RWPE1 (cell line): ENCODE data around the gene DOCK3.

Experiments
- CTCF ChIA-PET: fragments of 350-600 bp; sonication (Branson Sonifier 250); formaldehyde crosslinking; extraction: SDS; loops from one replicate; lab custom pipeline; 2021; lab: Yijun Ruan, JAX
- POLR2A ChIA-PET: fragments of 400-600 bp; formaldehyde crosslinking; extraction: SDS; loops from one replicate; lab custom pipeline; 2020; ENCODE audit warnings: antibody characterized with exemption; ENCODE audit not compliant: low non-redundant PET; lab: Yijun Ruan, JAX
- DNase-seq: peaks from one replicate; pipeline ENCODE4 v3.0.0; 2012; ENCODE audit warnings: low spot score
- H3K27ac ChIP-seq: fragments of 450-650 bp; 2 replicates; pipeline ENCODE4 v1.5.1; 2017
- CTCF ChIP-seq: fragments of 450-650 bp; conservative IDR thresholded peaks from 2 replicates; pipeline ENCODE4 v1.5.1; 2017; ENCODE audit warnings: low read depth, mild to moderate bottlenecking

Gene DOCK3

GRCh38 chr3:50806031-50806430 lies 131.3 kb downstream of the DOCK3 start:
- CTCF ChIA-PET = no interaction called here
- POLR2A ChIA-PET = no interaction called here
- no peak overlapping the region for H3K27ac ChIP-seq
- DNase-seq = no peak
- no peak for TF ChIP-seq CTCF

GRCh38 chr3:50806806-50807205 lies 132.1 kb downstream of the DOCK3 start:
- DNase-seq = peak; percentile 21
- TF ChIP-seq CTCF = no peak
- no peak overlapping the region for H3K27ac ChIP-seq
- ChIA-PET POLR2A (no interaction called here), CTCF (no interaction called here)

- POLR2A ChIA-PET = no interaction called here
- no peak overlapping the region for H3K27ac ChIP-seq
- no peak for TF ChIP-seq CTCF
- no peak for DNase-seq
- CTCF ChIA-PET = no interaction called here
These were observed 132.5 kb downstream of the DOCK3 start for GRCh38 chr3:50807266-50807665.

GRCh38 chr3:50811893-50812292 lies 137.2 kb downstream of the DOCK3 start:
- DNase-seq = no peak
- ChIA-PET POLR2A (no interaction called here), CTCF (no interaction called here)
- no peak overlapping the region for H3K27ac ChIP-seq
- no peak for TF ChIP-seq CTCF

GRCh38 chr3:50815844-50816243 lies 141.1 kb downstream of the DOCK3 start:
- CTCF ChIA-PET = no interaction called here
- H3K27ac ChIP-seq = no peak overlapping the region

GRCh38 chr3:50816894-50817293 lies 142.2 kb downstream of the DOCK3 start:
- TF ChIP-seq CTCF = no peak
- POLR2A ChIA-PET = no interaction called here
- CTCF ChIA-PET = interaction anchor here (0.7 kb wide), 1 partner anchor 24 kb away, joined by 5 read pairs; no protein-coding TSS in a partner anchor
- no peak for DNase-seq
- H3K27ac ChIP-seq = no peak overlapping the region

More at GRCh38 chr3:50815844-50816243, 141.1 kb downstream of the DOCK3 start:
- POLR2A ChIA-PET = no interaction called here
- no peak for DNase-seq
- TF ChIP-seq CTCF = no peak
